Neuron (in vitro differentiated cells): ENCODE data around the gene SBK1.
"Not testable (repeated sequence)": the region's sequence is repeated elsewhere in the genome, so short reads cannot be mapped to it uniquely, and the experiment has no call there.

Experiments used
- H2AFZ ChIP-seq: one replicate; pipeline ENCODE4 v1.6.1; 2013; ENCODE audit warnings: low read depth, mild to moderate bottlenecking, inconsistent platforms, low read length, moderate library complexity
- H3K27me3 ChIP-seq: one replicate; pipeline ENCODE4 v1.6.1; 2013; ENCODE audit warnings: low read length; ENCODE audit not compliant: insufficient read depth
- H3K36me3 ChIP-seq: one replicate; pipeline ENCODE4 v1.6.1; 2013; ENCODE audit warnings: low read length; ENCODE audit not compliant: insufficient read depth
- H3K4me1 ChIP-seq: one replicate; pipeline ENCODE4 v1.6.1; 2013; ENCODE audit warnings: low read length; ENCODE audit not compliant: insufficient read depth
- H3K4me3 ChIP-seq: 2 replicates; pipeline ENCODE4 v1.5.1; 2013; ENCODE audit warnings: mild to moderate bottlenecking, low read length, moderate library complexity
- H3K9me3 ChIP-seq: one replicate; pipeline ENCODE4 v1.6.1; 2013; ENCODE audit warnings: low read length

Gene SBK1

GRCh38 chr16:28291651-28292626, at the start of gene SBK1:
TSS of gene SBK1 (plus strand) at chr16:28292525. CDS start at chr16:28317392, 24,867 bp downstream.
- Histone ChIP-seq H3K36me3 (peaks cover 15% of the 10 kb centered on the region), H3K4me3 (peak within 1 kb of the TSS; percentile 78), H3K9me3 (no peaks in the 10 kb centered on the region), H3K27me3 (no peaks in the 10 kb centered on the region), H3K4me1 (peaks cover 23% of the 10 kb centered on the region), H2AFZ (peak within 1 kb of the TSS; percentile 27)

DNA sequence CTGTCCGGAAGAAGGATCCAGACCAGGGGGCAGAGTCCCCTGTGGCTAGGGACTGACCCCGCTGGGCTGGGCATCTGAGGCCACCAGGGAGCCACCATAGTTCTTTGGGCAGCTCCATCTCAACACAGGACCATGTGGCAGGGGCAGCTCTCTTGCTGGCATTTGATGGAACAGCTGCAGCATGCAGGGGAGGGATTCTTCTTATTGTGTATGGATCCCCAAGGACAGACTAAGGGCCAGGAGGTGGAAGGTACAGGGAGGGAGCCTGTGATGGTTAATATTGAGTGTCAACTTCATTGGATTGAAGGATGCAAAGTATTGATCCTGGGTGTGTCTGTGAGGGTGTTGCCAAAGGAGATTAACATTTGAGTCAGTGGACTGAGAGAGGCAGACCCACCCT, 42.8 kb upstream of the SBK1 start:
- H3K27me3 ChIP-seq, H2AFZ ChIP-seq, H3K4me1 ChIP-seq, H3K36me3 ChIP-seq, H3K9me3 ChIP-seq, H3K4me3 ChIP-seq: not testable (repeated sequence)

DNA sequence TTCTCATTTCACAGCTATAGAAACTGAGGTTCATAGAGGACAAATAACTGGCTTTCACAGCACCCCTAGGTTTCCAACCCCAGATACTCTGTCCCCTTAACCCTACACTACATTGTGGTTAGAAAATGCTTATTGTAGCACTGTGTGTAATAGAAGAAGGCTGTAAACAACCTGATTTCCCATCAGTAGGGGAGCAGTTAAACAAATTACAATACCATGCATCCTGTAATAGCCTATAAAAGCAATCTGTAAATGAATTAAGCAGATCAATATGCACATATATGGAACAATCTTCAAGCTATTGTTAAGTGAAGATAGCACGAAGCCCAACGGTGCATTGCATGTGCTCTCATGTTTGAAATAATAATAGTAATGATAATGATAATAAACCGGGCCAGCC, 41.3 kb upstream of the SBK1 start:
- Histone ChIP-seq H3K4me1 (peaks cover 6% of the 10 kb centered on the region), H3K27me3 (peaks cover 9% of the 10 kb centered on the region), H3K4me3 (no peak overlapping the region), H2AFZ (no peak overlapping the region), H3K9me3 (no peaks in the 10 kb centered on the region), H3K36me3 (no peaks in the 10 kb centered on the region)

- no peaks in the 10 kb centered on the region for H3K36me3 ChIP-seq
- H3K4me3 ChIP-seq, result no peak overlapping the region
- peaks cover 12% of the 10 kb centered on the region for H3K4me1 ChIP-seq
- H3K27me3 ChIP-seq, result peaks cover 28% of the 10 kb centered on the region
- no peak overlapping the region for H2AFZ ChIP-seq
- no peaks in the 10 kb centered on the region for H3K9me3 ChIP-seq
These were observed 38.2 kb upstream of the SBK1 start for GRCh38 chr16:28254158-28254557.

GRCh38 chr16:28255838-28256237, 36.5 kb upstream of the SBK1 start:
- no peak overlapping the region for H2AFZ ChIP-seq
- peaks cover 30% of the 10 kb centered on the region for H3K27me3 ChIP-seq

DNA sequence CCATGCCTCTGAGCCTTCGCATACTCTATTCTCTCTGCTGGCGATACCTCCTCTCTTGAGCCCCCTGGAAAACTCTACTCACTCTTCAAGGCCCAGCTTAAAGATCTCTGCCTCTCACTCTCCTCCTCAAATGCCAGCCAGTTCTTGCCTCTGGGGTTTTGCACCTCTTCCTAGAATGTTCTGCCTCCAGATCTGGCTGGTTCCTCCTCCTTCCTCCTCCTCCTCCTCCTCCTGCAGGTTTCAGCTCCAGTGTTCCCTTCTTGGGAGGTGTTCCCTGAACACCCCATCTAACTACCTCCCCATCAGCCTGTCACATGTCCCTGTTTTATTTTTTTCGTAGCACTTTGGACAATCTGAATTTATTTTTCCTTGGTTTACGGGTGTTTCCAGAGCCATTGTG, 35.1 kb upstream of the SBK1 start:
- Histone ChIP-seq H3K9me3 (no peaks in the 10 kb centered on the region), H3K4me1 (peaks cover 17% of the 10 kb centered on the region), H3K36me3 (no peaks in the 10 kb centered on the region), H2AFZ (no peak overlapping the region), H3K27me3 (peaks cover 30% of the 10 kb centered on the region), H3K4me3 (no peak overlapping the region)

More at GRCh38 chr16:28255838-28256237, 36.5 kb upstream of the SBK1 start:
- H3K9me3 ChIP-seq, result no peaks in the 10 kb centered on the region
- no peak overlapping the region for H3K4me3 ChIP-seq
- no peaks in the 10 kb centered on the region for H3K36me3 ChIP-seq
- peaks cover 12% of the 10 kb centered on the region for H3K4me1 ChIP-seq

DNA sequence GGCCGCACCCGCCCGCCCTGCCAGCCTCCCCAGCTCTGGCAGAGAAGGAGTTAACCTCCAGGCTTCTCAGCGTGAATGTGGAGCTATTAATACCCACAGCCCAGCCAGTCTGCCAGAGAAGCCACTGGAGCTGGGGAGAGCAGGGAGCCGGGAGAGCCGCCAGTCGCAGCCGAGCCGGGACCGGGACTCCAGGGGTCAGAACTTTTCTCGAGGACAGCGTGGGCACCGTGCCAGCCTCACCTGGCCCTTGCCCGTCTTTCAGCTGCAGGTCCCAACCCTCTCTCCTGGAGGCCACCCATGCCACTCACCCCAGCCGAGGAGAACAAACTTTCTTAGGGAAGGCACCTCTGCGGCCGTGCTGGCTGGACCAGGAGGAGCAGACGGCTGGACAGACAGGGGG, 33.8 kb upstream of the SBK1 start:
- Histone ChIP-seq H3K27me3 (peaks cover 30% of the 10 kb centered on the region), H3K36me3 (no peaks in the 10 kb centered on the region), H3K4me1 (peaks cover 23% of the 10 kb centered on the region), H3K9me3 (no peaks in the 10 kb centered on the region), H3K4me3 (no peak overlapping the region), H2AFZ (no peak overlapping the region)

GRCh38 chr16:28259091-28259780, 33.1 kb upstream of the SBK1 start:
- no peaks in the 10 kb centered on the region for H3K36me3 ChIP-seq
- H3K4me3 ChIP-seq, result no peak overlapping the region

GRCh38 chr16:28259781-28260150, 32.6 kb upstream of the SBK1 start:
- no peaks in the 10 kb centered on the region for H3K36me3 ChIP-seq
- peaks cover 29% of the 10 kb centered on the region for H3K27me3 ChIP-seq
- H3K9me3 ChIP-seq, result no peaks in the 10 kb centered on the region
- no peak overlapping the region for H3K4me3 ChIP-seq
- peaks cover 23% of the 10 kb centered on the region for H3K4me1 ChIP-seq
- no peak overlapping the region for H2AFZ ChIP-seq

More at GRCh38 chr16:28259091-28259780, 33.1 kb upstream of the SBK1 start:
- peaks cover 30% of the 10 kb centered on the region for H3K27me3 ChIP-seq
- H2AFZ ChIP-seq, result no peak overlapping the region
- H3K4me1 ChIP-seq, result peaks cover 23% of the 10 kb centered on the region
- H3K9me3 ChIP-seq, result no peaks in the 10 kb centered on the region

GRCh38 chr16:28260193-28260592, 32.1 kb upstream of the SBK1 start:
- no peaks in the 10 kb centered on the region for H3K36me3 ChIP-seq
- peaks cover 23% of the 10 kb centered on the region for H3K4me1 ChIP-seq
- H3K27me3 ChIP-seq, result peaks cover 24% of the 10 kb centered on the region
- H3K4me3 ChIP-seq, result no peak overlapping the region
- no peak overlapping the region for H2AFZ ChIP-seq
- H3K9me3 ChIP-seq, result no peaks in the 10 kb centered on the region

DNA sequence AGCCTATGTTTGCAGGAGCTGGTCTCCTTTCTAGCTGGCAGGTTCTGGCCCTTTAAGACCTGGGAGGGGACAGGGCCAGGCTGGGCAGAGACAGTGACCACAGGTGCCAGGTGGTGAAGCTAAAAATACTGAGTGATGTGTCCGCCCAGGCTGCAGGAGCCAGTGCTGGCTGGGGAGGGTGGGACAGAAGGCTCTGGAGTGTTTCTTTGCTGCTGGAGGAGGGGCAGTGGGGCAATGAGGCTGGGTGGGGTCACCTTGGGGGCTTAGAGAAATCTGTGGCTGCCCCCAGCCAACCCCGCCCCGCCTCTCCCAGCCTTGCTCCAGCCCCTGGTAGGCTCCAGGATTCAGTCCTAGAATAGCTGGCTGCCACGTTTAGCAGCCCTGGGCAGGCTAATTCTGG, 30.4 kb upstream of the SBK1 start:
- no peaks in the 10 kb centered on the region for H3K9me3 ChIP-seq
- H3K4me1 ChIP-seq, result peaks cover 17% of the 10 kb centered on the region
- H3K4me3 ChIP-seq, result no peak overlapping the region
- no peaks in the 10 kb centered on the region for H3K36me3 ChIP-seq
- peaks cover 20% of the 10 kb centered on the region for H3K27me3 ChIP-seq
- no peak overlapping the region for H2AFZ ChIP-seq

GRCh38 chr16:28263305-28263704, 29.0 kb upstream of the SBK1 start:
- peaks cover 16% of the 10 kb centered on the region for H3K4me1 ChIP-seq
- no peaks in the 10 kb centered on the region for H3K9me3 ChIP-seq
- H3K36me3 ChIP-seq, result no peaks in the 10 kb centered on the region
- H3K4me3 ChIP-seq, result no peak overlapping the region
- H3K27me3 ChIP-seq, result peaks cover 9% of the 10 kb centered on the region
- no peak overlapping the region for H2AFZ ChIP-seq

DNA sequence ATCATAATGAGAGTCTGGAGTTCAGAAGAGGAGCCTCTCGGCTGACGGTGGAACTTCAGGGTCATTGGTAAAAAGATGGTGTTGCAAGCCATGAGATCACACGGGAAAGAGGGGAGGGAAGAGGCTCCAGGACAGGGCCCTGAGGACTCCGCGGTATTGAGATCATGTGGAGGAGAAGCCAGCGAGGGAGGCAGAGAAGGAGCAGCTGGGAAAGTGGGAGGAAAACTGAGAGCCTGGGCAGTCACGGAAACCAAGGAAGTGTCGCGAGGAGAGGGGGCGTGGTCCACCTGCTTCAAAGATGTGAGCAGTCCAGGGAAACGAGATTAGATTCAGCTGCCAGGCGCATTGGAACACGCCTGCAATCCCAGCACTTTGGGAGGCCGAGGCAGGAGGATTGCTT, 27.7 kb upstream of the SBK1 start:
- Histone ChIP-seq H3K4me1 (peaks cover 10% of the 10 kb centered on the region), H3K36me3 (no peaks in the 10 kb centered on the region), H2AFZ (no peak overlapping the region), H3K9me3 (no peaks in the 10 kb centered on the region), H3K27me3 (no peaks in the 10 kb centered on the region), H3K4me3 (no peak overlapping the region)
